HG03520 (cell line): ENCODE measurements around the gene MYRFL.

Source experiments
- ATAC-seq: cut with Tn5 transposase; IDR thresholded peaks from one replicate; pipeline ENCODE4 v1.9.1; 2021; ENCODE audit warnings: mild to moderate bottlenecking, moderate library complexity; ENCODE audit not compliant: unreplicated experiment

MYRFL gene

DNA sequence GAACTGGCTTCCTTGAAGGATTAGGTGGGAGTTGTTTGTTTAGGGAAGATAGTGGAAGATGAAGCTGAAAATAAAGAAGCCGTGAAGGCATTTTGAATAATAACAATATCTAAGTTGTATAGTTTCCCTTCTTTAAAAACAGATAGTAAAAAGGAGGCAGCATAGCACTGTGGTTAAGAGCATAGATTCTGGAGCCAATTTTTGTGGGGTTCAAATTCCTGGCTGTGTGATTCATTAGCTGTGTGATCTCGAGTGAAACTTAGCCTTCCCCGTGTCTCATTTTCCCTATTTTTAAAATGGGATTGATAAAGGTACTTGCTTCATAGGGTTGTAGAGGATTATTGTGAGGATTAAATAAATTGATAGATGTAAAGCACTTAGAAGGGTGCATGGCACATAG, 104.5 kb downstream of the MYRFL start:
- no peak for ATAC-seq

DNA sequence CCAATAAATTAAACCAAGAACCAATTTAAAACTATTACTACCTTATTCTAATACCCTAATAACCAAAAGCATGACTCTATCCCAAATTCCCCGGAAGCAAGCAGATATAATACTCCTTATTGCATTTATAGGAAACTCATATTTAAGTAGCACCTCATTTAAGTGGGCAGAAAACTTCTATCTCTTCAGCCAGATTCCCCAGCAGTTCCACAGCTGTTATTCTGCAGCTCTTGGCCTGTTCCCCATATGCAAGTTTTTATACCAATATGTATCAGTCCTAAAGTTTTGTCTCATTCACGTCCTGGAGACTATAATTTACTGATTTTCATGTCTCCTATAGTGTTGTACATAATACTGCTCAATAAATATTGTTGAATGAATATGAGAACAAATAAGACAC, 106.5 kb downstream of the MYRFL start:
- no peak for ATAC-seq

DNA sequence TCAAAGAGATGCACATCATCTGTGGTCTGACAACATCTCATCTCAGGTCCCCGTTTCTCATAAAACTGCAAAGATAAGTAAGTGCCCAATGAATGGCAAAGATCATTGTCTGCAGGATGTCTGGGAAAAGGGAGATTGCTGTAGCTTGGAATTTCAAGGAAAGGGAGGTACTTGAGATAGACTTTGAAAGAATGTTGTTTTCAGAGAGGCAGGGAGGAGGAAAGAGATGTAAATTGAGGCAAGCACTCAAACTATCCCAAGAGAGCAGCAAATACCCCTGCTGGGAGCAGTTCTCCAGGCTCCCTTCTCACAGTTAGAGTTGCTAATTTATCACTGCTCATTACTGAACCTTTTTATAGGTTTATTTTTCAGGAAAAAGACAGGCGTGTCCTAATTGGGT, 107.1 kb downstream of the MYRFL start:
- no peak for ATAC-seq

DNA sequence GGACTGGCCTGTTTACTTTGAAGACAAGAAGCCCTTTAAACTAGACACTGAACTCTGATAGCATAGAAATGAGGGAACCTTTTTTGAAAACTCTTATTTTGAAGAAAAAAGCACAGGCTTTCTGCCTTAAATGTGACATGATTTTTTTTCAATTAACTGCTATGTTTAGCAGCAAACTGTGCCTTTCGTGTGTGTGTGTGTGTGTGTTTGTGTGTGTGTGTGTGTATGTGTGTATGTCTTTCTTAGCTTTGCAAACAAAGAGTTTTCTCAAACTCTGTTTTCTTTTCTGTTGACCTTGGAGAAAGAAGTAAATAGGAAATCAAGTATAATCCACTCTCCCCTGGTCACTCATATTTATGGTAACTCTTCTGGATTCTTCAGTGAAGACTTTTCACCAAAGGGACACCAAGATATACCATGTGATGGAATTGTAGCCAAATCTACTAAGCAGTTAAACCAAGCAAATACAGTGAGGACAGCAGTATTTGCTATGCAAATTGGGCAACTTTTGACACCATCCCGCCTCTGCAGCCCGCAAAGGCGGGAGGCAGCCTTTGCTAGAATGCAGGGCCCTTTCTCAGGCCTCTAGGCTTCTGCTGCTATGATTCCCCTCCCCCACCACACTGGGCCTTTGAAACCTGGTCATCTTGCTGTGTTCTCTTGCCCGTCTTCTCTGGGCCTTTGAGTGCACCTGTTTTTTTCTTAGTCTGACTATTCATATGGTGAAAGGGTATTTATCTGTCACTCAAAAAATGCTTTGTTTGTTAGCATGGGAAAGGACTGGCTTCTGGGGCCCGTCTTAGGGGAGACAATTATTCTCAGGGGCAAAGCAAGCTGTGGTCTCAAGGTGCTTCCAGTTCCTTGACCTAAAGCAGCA, 107.9 kb downstream of the MYRFL start:
- ATAC-seq = peak; percentile 91

DNA sequence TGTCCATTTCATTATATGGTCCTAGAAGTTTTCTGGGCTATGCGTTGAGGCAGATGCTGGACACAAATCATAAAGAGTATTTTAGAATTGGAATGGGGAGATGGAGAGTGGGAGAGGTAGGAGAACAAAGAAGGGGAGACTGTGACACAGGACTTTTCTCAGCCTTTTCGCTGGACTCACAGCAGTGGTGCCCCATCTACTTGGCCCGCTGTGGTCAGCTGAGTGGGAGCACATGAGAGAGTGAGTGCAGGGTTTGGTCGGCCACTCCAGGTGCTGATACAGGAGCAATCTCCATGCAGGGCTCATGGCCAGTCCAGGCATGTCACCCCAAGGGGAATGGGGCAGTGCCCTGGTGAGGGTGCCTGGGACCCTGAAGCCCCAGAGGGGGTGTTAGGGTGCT, 109.0 kb downstream of the MYRFL start:
- ATAC-seq = no peak

DNA sequence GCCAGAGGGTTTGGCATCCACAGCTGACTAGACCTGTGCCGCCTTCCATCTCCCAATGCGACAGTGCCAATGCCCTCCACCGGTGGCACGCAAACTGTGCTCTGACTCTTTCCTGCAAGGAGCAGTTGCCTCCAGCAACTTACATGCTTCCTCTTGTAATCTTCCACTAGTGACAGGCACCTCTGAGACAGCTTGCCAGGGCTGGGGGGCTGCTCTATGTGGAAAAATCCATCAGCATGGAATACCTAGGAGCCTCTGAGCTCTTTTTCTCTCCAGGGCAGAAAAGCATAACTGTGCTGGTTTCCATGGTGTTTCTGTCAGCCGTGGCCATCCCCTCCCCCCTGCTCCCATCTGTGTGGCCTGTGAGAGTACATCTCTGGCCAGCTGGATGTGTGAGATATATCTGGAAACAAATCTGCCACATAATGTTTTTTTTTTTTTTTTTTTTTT, 110.6 kb downstream of the MYRFL start:
- ATAC-seq = no peak

DNA sequence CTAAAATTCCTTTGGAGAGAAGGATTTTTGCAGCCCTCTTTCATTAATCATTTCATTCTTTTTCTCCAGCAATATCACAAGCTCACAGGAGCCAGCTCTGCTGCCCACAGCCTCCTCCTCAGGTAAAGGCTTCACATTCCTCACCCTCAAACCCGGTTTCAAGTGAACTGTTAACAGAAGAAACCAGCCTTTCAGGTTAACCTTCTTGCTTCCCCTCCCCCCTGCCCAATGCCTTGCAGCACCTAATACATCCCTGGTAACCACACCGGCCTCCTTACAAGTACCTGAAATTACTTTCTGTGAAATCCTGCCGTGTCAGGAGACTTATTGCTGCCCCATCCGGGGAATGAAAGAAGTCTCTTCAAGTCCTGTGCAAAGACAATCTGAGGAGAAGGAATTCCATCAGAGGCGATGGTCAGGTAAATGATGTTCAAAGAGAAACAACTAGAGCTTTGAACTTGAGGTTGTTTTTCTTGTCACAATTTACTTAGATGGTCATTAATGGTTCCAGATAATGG, 111.2 kb downstream of the MYRFL start:
- no peak for ATAC-seq

DNA sequence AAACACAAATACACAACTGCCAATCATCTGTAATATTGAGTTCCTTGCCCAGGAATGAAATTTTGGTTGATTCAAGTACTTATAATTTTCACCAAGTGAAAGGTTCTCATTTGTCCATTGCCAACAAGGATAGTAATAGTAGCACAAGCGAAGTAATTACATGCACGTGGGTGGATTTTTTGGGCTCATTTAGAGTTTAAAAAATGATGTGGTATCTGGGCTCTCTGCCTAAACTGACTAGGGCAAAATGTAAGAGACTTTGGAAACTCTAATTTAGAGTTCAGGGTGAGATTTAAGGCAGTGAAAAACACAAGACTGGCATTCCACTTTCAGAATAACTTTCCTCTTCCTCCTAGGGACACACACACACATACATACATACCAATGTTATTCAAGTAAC, 111.7 kb downstream of the MYRFL start:
- ATAC-seq = no peak

DNA sequence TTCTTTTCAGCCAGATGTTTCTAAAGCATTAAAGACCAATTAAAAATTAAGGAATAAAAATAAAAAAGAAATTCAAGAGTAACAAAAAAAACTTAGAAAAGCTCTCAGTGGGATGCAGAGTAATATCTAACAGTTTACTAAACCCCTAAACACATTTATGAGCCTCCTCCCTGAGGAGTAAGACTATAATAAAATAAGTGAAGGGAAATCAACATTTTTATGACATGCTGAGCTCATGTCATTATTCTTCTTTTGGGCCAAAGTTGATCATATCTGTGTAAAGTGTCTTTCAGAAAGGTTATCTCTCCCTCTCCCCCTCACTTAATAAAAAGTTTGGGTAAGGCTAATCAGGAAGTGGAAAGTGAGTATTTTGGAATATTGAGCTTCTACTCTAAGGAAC, 122.1 kb downstream of the MYRFL start:
- ATAC-seq = no peak

DNA sequence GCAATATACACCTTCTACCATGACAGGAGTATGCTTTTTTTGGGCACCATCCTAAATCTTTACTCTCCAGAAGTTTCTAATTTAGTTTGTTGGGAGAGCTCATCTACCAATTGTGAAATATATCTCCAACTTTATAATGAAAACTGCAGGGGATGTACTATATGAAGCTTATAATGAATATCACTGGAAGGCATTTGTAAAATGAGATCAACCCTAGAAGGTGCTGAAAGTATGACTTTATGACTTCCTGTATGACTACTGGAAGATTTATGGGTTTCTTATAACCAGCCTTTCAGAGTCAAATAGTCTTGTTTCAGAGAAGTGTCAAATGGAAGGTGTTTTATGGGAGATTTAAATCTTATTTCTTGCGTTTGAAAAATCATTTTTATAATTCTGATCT, 122.9 kb downstream of the MYRFL start:
- no peak for ATAC-seq

DNA sequence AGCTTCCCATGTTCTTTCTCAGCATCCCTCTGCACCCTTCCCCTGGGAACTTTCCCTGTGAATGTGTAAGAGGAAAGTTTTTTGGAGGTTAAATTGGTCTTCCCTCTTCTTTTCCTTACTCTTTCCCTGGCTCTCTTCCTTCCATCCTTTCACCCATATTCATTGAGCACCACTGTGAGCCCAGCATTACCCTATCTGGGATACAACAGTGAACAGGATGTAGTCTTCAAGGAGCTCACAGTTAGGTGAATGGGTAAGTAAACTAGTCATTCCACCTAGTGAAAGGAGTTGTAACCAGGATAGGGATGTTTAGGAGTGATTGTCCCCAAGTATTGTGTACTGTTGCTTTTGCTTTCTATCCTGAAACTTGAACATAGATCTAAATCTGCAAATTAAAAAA, 123.8 kb downstream of the MYRFL start:
- no peak for ATAC-seq

DNA sequence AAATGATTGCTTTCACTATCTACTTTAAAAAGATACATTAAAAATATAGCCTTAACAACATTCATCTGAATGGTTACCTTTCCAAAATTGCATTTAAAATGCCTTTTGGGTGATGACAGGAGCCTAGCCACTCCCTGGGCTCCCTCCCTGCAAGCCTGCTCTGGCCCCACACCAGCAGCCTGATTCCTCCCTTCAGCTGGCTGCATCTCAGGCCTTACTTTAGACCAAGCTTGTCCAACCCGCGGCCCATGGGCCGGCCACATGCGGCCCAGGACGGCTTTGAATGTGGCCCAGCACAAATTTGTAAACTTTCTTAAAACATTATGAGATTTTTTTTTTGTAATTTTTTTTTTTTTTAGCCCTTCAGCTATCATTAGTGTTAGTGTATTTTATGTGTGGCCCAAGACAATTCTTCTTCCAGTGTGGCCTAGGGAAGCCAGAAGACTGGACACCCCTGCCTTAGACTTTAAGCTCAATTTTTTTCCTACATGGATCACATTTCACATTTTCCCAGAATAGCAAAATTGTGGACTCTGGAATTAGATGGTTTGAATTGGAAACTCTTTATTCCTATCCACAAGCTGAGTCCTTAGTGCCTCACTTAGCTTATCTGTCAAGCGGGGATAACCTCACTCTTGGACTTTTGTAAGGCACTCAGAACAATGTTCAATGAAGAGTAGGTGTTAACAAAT, 124.4 kb downstream of the MYRFL start:
- no peak for ATAC-seq

DNA sequence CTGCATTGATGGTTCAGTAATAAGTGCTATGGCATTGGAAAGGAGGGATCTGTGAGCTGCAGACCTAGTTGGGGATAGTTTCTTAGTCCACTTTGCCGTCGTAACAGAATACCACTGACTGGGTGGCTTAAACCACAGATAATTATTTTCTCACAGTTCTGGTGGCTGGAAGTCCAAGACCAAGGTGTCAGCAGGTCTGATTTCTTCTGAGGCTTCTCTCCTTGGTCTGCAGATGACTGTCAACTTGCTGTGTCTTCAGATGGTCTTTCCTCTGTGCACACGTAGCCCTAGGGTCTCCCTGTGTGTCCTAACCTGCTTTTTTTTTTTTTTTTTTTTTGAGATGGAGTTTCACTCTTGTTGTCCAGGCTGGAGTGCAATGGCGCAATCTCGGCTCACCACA, 126.1 kb downstream of the MYRFL start:
- no peak for ATAC-seq

DNA sequence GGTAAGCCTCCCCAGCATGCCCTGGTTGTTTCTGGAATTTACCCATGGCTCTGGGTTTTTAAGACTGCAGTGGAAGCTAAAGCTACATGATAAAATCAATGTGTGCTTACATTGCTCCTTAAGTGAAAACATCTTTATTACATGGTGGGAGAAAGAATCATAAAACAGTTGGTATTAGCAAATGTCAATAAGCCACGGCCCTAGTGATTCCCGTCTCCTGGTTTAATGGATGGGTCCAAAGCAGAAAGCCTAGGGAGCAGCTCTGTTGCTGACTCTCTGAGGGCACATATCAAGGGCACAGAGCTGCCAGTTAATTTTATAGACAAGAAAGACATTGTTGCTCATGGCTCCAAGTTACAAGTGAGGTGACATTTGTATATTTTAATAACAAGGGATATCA, 127.9 kb downstream of the MYRFL start:
- no peak for ATAC-seq

DNA sequence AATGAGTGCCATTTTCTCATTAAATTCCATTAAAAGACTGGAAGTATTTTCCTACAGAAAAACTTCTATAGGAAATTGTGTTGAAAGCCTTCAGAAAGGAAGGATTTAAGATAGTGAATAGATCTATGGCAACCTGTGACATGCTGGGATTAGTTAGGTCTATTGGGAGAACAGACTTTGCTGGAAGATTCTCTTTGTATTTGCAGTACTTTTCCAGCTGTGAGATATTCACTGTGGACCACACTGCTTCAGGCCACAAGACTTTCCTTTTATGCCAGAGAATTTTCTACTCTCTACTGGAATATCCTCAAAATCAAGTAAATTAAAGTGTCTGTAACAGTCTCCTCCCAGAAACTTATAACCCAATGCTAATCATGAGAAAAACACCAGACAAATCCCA, 136.2 kb downstream of the MYRFL start:
- ATAC-seq = no peak

DNA sequence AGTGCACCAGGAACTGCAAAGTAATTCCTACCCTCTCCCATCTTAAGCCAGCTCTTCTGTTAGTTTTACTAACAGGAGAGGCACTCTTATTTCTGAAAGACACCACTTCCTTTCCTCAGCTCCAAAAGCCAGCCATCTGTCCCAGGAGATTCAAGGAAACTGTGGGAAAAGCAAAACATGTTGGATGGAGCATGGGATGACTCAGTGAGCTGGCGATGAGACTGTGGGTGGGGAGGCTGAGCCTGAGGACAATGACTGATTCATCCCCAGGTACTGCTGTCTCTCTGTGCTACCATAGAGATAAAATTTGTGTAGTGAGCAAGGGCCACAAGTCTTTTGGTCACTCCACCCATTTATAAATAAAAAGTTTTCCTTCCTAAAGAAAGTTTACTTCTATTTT, 141.4 kb downstream of the MYRFL start:
- ATAC-seq = no peak

DNA sequence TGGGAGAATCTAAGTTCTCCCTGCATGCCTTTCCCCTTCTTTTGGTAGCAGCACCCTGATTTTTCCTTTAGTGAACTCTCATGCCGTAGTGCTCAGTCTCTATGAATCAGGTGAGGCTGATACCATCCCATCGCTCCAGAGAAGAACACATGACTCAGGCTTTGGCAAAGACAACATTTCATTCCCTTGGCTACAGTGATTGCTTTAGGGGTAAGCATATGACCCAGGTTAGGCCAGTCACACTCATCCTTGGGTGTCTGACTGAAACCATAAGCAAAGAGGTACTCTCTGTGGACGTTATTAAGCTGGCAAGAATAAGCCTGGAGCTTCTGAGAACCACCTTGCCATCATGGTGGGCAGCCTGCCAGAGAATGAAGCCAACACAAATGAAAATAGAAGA, 141.8 kb downstream of the MYRFL start:
- ATAC-seq = no peak

DNA sequence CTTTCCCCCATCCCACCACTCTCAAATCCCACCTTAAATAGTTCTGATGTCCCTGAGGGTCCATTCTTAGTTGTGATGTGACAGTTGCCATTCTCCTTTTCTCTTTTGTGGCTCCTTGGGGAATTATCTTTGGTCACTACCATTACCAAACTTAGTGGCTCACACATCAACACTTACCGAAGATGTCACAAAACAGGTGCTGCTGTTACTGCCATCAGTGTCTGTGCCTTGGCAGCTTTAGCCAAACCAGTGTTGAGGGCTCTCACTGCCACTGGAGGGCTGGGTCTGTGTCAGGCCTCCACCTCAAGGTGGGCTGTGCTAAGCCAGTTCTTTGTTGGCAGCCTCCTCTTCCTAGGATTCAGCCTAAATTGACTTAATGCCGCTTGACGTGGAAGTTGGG, 144.0 kb downstream of the MYRFL start:
- ATAC-seq = no peak

DNA sequence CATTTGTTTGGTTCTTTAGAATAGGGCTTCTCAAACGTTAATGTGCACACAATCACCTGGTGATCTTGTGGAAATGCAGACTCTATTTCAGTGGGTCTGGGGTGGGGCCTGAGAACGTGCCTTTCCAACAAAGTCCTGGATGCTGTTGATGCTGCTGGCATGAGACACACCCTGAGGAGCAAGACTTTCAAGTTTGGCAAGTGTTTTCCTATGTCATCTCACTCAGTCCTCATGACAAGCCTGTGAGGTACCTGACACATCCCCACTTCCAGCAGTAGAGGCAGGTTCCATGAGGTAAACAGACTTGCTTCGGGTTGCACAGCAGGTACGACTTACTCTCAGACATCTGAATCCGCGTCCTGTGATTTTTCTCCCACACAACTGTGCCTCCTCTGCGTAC, 147.1 kb downstream of the MYRFL start:
- ATAC-seq = no peak

DNA sequence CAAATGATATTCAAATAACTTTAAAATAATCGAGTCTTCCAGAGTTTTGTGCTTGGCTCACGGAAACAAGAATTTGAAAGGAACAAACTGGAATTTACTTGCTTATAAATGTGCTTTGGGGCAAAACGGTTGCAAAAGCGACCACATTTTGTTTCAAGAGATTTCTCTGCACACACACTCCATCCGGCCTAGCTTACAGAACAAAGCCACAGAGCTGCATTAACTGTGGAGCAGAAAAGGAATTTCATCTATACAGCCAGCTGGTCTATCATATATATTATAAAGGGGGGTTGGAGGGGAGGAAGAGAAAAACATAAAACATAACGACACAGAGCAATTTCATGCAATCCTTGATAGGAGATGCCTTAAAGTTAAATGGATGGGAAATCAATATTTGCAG, 153.0 kb downstream of the MYRFL start:
- ATAC-seq = no peak

DNA sequence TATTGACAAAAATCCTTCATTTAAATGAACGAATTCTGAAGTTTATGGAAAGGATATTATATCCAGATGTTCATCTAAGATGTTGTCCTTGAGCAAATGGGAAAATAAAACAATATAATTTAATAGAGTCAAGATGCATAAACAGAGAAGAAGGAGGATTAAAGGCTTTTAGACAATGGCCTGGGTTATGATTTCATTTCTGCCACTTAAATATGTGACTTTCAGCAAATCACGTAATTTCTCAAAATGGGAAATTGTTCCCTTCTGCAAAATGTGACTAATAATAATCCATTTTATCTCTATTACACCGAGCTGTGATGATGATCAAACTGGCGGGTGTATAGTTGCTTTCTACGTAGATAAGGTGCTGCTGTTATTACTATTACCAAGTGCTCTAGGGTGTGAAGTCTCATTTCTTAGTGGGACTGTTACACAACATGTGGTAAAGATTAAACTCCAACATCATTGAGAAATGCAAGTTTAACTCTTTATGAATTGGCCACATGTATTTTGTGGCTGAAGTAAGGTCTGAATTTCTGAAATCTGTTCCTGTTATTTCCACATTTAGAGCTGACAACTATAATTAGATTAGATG, 157.0 kb downstream of the MYRFL start:
- no peak for ATAC-seq

DNA sequence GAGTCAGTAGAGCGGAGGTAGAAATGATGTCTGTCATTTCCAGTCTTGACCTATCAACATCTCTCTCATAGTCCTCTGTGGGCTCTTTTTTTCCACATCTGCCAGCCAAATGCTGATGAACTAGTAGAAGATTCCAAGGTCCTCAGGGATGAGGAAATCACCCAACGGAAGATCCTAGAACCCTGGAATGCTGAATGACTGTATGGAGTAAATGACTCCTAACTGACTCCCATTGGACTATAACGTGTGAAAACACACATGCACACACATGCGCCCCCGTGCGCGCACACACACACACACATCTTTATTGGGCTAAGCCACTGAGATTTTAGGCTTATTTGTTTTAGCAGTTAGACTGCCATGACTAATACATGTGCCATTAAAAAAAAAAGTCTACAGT, 159.2 kb downstream of the MYRFL start:
- ATAC-seq = no peak
